ENCODE measurements around the gene SPATA33.
A peak's percentile ranks its signal among the peaks of the same experiment; 100 is the strongest.

Gene SPATA33

DNA sequence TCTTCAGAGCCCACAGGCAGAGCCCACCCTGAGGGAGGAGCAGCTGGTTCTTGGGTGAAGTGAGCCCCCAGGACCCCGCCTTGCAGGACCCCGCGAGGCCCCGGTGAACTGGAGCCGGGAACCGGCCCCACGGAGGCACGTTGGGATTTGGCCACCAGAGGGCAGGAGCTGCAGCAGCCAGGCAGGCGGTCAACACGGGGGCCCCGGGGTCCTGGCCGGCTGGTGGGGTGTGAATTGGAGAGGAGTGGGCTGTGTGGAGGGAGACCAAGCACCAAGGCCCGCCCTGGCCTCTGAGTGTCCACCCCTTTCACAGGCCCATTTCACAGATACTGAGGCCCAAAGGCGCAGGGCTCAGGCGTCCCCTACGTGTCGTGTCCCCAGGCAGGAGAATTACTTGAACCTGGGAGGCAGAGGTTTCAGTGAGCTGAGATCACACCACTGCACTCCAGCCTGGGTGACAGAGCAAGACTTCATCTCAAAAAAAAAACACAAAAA, 42.0 kb upstream of the SPATA33 start:
- Histone ChIP-seq H3K4me3 (ENCODE audit: insufficient read depth in 1 of 2, low read depth in 1 of 2, low read length in 2 of 2) (no peak overlapping the region), H3K79me1 (replicated peaks; ENCODE audit: low read length, poor library complexity, severe bottlenecking) (no peaks in the 10 kb centered on the region), H2BK5ac (ENCODE audit: low read depth, low read length, poor library complexity, severe bottlenecking) (no peak overlapping the region), H3K14ac (ENCODE audit: low read length in 2 of 2) (no peak overlapping the region), H2BK15ac (ENCODE audit: low read depth, poor library complexity, severe bottlenecking) (no peak overlapping the region), H3K9ac (ENCODE audit: low read length) (no peak overlapping the region), H3K18ac (ENCODE audit: low read depth in 1 of 2, low read length in 2 of 2) (no peak overlapping the region), H4K91ac (ENCODE audit: low read length) (no peak overlapping the region), H3K4me2 (ENCODE audit: low read length, poor library complexity, severe bottlenecking) (no peak overlapping the region), H2AK5ac (ENCODE audit: low read length, severe bottlenecking) (no peak overlapping the region), H3K4ac (ENCODE audit: low read depth in 1 of 2, low read length in 2 of 2) (no peak overlapping the region), H3K36me3 (ENCODE audit: control insufficient read depth in 1 of 2, insufficient read depth in 2 of 2, low read depth in 1 of 2, low read length in 2 of 2) (no peaks in the 10 kb centered on the region), H3K23ac (ENCODE audit: low read length in 2 of 2) (no peak overlapping the region), H3K9me3 (ENCODE audit: control insufficient read depth, low read length) (no peaks in the 10 kb centered on the region), H4K8ac (ENCODE audit: low read length) (no peak overlapping the region), H3K4me1 (ENCODE audit: control insufficient read depth, insufficient read depth, low read depth, low read length) (peaks cover 16% of the 10 kb centered on the region), H3K27me3 (ENCODE audit: control insufficient read depth in 1 of 2, insufficient read depth in 1 of 2, low read length in 2 of 2) (peaks cover 8 to 55% of the 10 kb centered on the region in 2 experiments), H2AFZ (ENCODE audit: low read depth, low read length) (no peak overlapping the region), H3K27ac (ENCODE audit: low read length, poor library complexity, severe bottlenecking) (no peak overlapping the region), H2BK12ac (ENCODE audit: low read length in 2 of 2) (no peak overlapping the region), H2BK120ac (ENCODE audit: low read depth, low read length) (no peak overlapping the region)
- 61% methylated on average over 13 of the region's 17 CpGs for WGBS
- DNase-seq: no peak

DNA sequence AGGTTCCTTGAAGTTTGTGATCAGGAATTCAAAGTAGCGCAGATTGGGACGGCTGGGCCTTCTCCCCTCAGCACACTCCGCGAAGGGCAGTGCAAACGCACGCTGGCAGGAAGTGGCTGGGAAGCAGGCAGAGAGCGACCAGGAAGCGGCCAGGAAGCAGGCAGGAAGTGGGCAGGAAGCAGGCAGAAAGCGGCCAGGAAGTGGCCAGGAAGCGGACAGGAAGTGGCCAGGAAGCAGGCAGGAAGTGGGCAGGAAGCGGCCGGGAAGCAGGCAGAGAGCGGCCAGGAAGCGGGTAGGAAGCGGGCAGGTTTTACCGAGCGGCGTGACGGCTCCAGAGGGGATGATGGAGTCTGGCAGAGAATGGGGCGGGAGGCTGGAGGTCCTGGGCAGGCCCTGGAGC, 41.0 kb upstream of the SPATA33 start:
- peak overlapping the region in 1 of 2 experiments; percentile 20 for H3K4ac ChIP-seq (ENCODE audit: low read depth in 1 of 2, low read length in 2 of 2)
- H4K91ac ChIP-seq (ENCODE audit: low read length): no peak overlapping the region
- H3K14ac ChIP-seq (ENCODE audit: low read length in 2 of 2): no peak overlapping the region
- peaks cover 22% of the 10 kb centered on the region for H3K4me1 ChIP-seq (ENCODE audit: control insufficient read depth, insufficient read depth, low read depth, low read length)
- no peaks in the 10 kb centered on the region for H3K36me3 ChIP-seq (ENCODE audit: control insufficient read depth in 1 of 2, insufficient read depth in 2 of 2, low read depth in 1 of 2, low read length in 2 of 2)
- no peaks in the 10 kb centered on the region for H3K79me1 ChIP-seq (replicated peaks; ENCODE audit: low read length, poor library complexity, severe bottlenecking)
- no peak overlapping the region for H2BK120ac ChIP-seq (ENCODE audit: low read depth, low read length)
- peaks cover 16 to 65% of the 10 kb centered on the region in 2 experiments for H3K27me3 ChIP-seq (ENCODE audit: control insufficient read depth in 1 of 2, insufficient read depth in 1 of 2, low read length in 2 of 2)
- H3K4me2 ChIP-seq (ENCODE audit: low read length, poor library complexity, severe bottlenecking): no peak overlapping the region
- H3K23ac ChIP-seq (ENCODE audit: low read length in 2 of 2): no peak overlapping the region
- H3K27ac ChIP-seq (ENCODE audit: low read length, poor library complexity, severe bottlenecking): no peak overlapping the region
- H2BK5ac ChIP-seq (ENCODE audit: low read depth, low read length, poor library complexity, severe bottlenecking): no peak overlapping the region
- no peak overlapping the region for H3K4me3 ChIP-seq (ENCODE audit: insufficient read depth in 1 of 2, low read depth in 1 of 2, low read length in 2 of 2)
- no peaks in the 10 kb centered on the region for H3K9me3 ChIP-seq (ENCODE audit: control insufficient read depth, low read length)
- no peak overlapping the region for H4K8ac ChIP-seq (ENCODE audit: low read length)
- H2BK15ac ChIP-seq (ENCODE audit: low read depth, poor library complexity, severe bottlenecking): no peak overlapping the region
- no peak overlapping the region for H3K18ac ChIP-seq (ENCODE audit: low read depth in 1 of 2, low read length in 2 of 2)
- H2AK5ac ChIP-seq (ENCODE audit: low read length, severe bottlenecking): no peak overlapping the region
- DNase-seq: no peak
- H3K9ac ChIP-seq (ENCODE audit: low read length): no peak overlapping the region
- no peak overlapping the region for H2AFZ ChIP-seq (ENCODE audit: low read depth, low read length)
- 89% methylated on average over 20 of the region's 20 CpGs for WGBS
- H2BK12ac ChIP-seq (ENCODE audit: low read length in 2 of 2): no peak overlapping the region

DNA sequence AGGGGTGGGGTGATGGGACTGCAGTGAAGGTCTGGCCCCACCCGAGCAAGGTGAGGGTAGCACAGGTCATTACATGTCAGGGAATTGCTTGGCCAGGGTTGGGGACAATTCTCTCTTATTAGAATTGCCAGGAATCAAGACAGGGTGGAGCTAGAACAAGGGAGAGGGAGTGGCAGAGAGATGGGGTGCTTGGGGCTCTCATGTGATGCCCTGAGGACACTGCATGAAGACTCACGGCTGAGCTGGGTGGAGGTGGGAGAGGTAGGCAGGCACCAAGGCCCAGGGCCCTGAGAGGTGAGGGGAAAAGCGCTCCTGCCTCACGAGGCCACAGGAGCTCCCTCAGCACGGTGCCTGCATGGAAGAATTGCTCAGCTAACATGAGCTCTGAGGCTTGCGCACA, 40.6 kb upstream of the SPATA33 start:
- Histone ChIP-seq H3K27ac (ENCODE audit: low read length, poor library complexity, severe bottlenecking) (no peak overlapping the region), H4K91ac (ENCODE audit: low read length) (no peak overlapping the region), H3K4ac (ENCODE audit: low read depth in 1 of 2, low read length in 2 of 2) (no peak overlapping the region), H3K23ac (ENCODE audit: low read length in 2 of 2) (no peak overlapping the region), H3K4me2 (ENCODE audit: low read length, poor library complexity, severe bottlenecking) (no peak overlapping the region), H2BK5ac (ENCODE audit: low read depth, low read length, poor library complexity, severe bottlenecking) (no peak overlapping the region), H3K9me3 (ENCODE audit: control insufficient read depth, low read length) (no peaks in the 10 kb centered on the region), H3K18ac (ENCODE audit: low read depth in 1 of 2, low read length in 2 of 2) (no peak overlapping the region), H4K8ac (ENCODE audit: low read length) (no peak overlapping the region), H2AFZ (ENCODE audit: low read depth, low read length) (no peak overlapping the region), H3K79me1 (replicated peaks; ENCODE audit: low read length, poor library complexity, severe bottlenecking) (no peaks in the 10 kb centered on the region), H3K9ac (ENCODE audit: low read length) (no peak overlapping the region), H2BK12ac (ENCODE audit: low read length in 2 of 2) (no peak overlapping the region), H3K14ac (ENCODE audit: low read length in 2 of 2) (no peak overlapping the region), H2BK120ac (ENCODE audit: low read depth, low read length) (no peak overlapping the region), H3K4me3 (ENCODE audit: insufficient read depth in 1 of 2, low read depth in 1 of 2, low read length in 2 of 2) (no peak overlapping the region), H2BK15ac (ENCODE audit: low read depth, poor library complexity, severe bottlenecking) (no peak overlapping the region), H3K27me3 (ENCODE audit: control insufficient read depth in 1 of 2, insufficient read depth in 1 of 2, low read length in 2 of 2) (peaks cover 20 to 69% of the 10 kb centered on the region in 2 experiments), H2AK5ac (ENCODE audit: low read length, severe bottlenecking) (no peak overlapping the region), H3K4me1 (ENCODE audit: control insufficient read depth, insufficient read depth, low read depth, low read length) (peaks cover 26% of the 10 kb centered on the region), H3K36me3 (ENCODE audit: control insufficient read depth in 1 of 2, insufficient read depth in 2 of 2, low read depth in 1 of 2, low read length in 2 of 2) (no peaks in the 10 kb centered on the region)
- no peak for DNase-seq
- 74% methylated on average over 6 of the region's 6 CpGs for WGBS

DNA sequence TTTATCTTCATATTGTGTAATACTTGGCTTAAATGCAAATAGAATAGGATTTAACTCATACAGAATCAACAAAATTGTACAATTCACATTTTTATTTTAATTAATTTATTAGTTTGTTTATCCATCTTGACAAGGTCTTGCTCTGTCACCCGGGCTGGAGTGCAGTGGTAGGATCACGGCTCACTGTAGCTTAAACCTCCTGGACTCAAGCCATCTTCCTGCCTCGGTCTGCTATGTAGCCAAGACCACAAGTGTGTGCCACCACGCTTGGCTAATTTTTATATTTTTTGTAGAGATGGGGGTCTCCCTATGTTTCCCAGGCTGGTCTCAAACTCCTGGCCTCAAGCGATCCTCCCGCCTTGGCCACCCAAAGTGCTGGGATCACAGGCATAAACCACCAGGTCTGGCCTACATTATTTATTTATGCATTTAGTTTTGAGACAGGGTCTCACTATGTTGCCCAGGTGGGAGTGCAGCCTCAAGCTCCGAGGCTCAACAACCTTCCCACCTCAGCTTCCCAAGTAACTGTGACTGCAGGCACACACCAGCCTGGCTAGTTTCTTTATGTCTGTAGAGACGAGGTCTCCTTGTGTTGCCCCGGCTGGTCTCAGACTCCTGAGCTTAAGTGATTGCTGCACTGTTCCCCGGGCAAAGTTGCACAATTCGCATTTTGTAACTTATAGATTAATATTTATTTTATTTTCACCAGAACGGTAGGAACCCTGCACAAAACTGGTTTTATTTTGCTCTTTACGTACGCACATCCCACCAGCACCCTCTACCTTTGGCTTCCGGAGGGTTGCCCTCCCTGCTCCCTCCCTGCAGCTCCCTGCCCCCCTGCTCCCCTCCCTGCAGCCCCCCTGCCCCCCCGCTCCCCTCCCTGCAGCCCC, 39.3 kb upstream of the SPATA33 start:
- H3K27me3 ChIP-seq (ENCODE audit: control insufficient read depth in 1 of 2, insufficient read depth in 1 of 2, low read length in 2 of 2): peaks cover 28 to 68% of the 10 kb centered on the region in 2 experiments
- no peak overlapping the region for H2AK5ac ChIP-seq (ENCODE audit: low read length, severe bottlenecking)
- H3K27ac ChIP-seq (ENCODE audit: low read length, poor library complexity, severe bottlenecking): no peak overlapping the region
- no peak for DNase-seq
- H3K18ac ChIP-seq (ENCODE audit: low read depth in 1 of 2, low read length in 2 of 2): no peak overlapping the region
- H3K23ac ChIP-seq (ENCODE audit: low read length in 2 of 2): no peak overlapping the region
- no peak overlapping the region for H2BK12ac ChIP-seq (ENCODE audit: low read length in 2 of 2)
- H3K14ac ChIP-seq (ENCODE audit: low read length in 2 of 2): no peak overlapping the region
- no peak overlapping the region for H3K4ac ChIP-seq (ENCODE audit: low read depth in 1 of 2, low read length in 2 of 2)
- H3K36me3 ChIP-seq (ENCODE audit: control insufficient read depth in 1 of 2, insufficient read depth in 2 of 2, low read depth in 1 of 2, low read length in 2 of 2): no peaks in the 10 kb centered on the region
- no peaks in the 10 kb centered on the region for H3K79me1 ChIP-seq (replicated peaks; ENCODE audit: low read length, poor library complexity, severe bottlenecking)
- no peaks in the 10 kb centered on the region for H3K9me3 ChIP-seq (ENCODE audit: control insufficient read depth, low read length)
- no peak overlapping the region for H2BK120ac ChIP-seq (ENCODE audit: low read depth, low read length)
- H2AFZ ChIP-seq (ENCODE audit: low read depth, low read length): no peak overlapping the region
- H3K4me1 ChIP-seq (ENCODE audit: control insufficient read depth, insufficient read depth, low read depth, low read length): peaks cover 24% of the 10 kb centered on the region
- H4K91ac ChIP-seq (ENCODE audit: low read length): no peak overlapping the region
- no peak overlapping the region for H3K4me3 ChIP-seq (ENCODE audit: insufficient read depth in 1 of 2, low read depth in 1 of 2, low read length in 2 of 2)
- H3K4me2 ChIP-seq (ENCODE audit: low read length, poor library complexity, severe bottlenecking): no peak overlapping the region
- H2BK15ac ChIP-seq (ENCODE audit: low read depth, poor library complexity, severe bottlenecking): no peak overlapping the region
- H3K9ac ChIP-seq (ENCODE audit: low read length): no peak overlapping the region
- H4K8ac ChIP-seq (ENCODE audit: low read length): no peak overlapping the region
- H2BK5ac ChIP-seq (ENCODE audit: low read depth, low read length, poor library complexity, severe bottlenecking): no peak overlapping the region
- 65% methylated on average over 14 of the region's 16 CpGs for WGBS

All from mesenchymal stem cell (in vitro differentiated cells and primary cell).